DOHH2 (cell line): ENCODE measurements around the gene IGF2BP3.

Experiments used
- CTCF ChIP-seq: fragments of 200-600 bp; sonication (generic); IDR thresholded peaks from one replicate; pipeline ENCODE4 v1.5.1; 2014; ENCODE audit warnings: antibody characterized with exemption, mild to moderate bottlenecking, low read depth, low read length; ENCODE audit not compliant: poor library complexity, severe bottlenecking
- EZH2phosphoT487 ChIP-seq: fragments of 200-600 bp; sonication (generic); IDR thresholded peaks from 2 replicates; pipeline ENCODE4 v1.6.1; 2017; ENCODE audit warnings: borderline replicate concordance, mild to moderate bottlenecking, antibody characterized with exemption, low read length, moderate library complexity, mixed read lengths

- TF ChIP-seq CTCF: no peak
- TF ChIP-seq EZH2phosphoT487: no peak
These were observed 5.2 kb upstream of the IGF2BP3 start for GRCh38 chr7:23475576-23475839.
